GM10266 (cell line): Measurements from ENCODE around the gene MOB3B.

Experiments
- DNase-seq: peaks from one replicate; pipeline ENCODE4 v3.0.0; 2012; ENCODE audit errors: extremely low spot score
- CTCF ChIP-seq: IDR thresholded peaks from 2 replicates; pipeline ENCODE4 v1.5.1; 2012; ENCODE audit warnings: mild to moderate bottlenecking, low read depth; ENCODE audit not compliant: control insufficient read depth, insufficient read depth; ENCODE audit errors: missing control alignments

MOB3B gene

GRCh38 chr9:27429917-27430316 is 99.7 kb downstream of the MOB3B start:
- TF ChIP-seq CTCF, result no peak
- no peak for DNase-seq

- TF ChIP-seq CTCF, result no peak
- no peak for DNase-seq
Observed at GRCh38 chr9:27429436-27429835, 100.2 kb downstream of the MOB3B start.

GRCh38 chr9:27428551-27428950 is 101.1 kb downstream of the MOB3B start:
- no peak for TF ChIP-seq CTCF

GRCh38 chr9:27427272-27427643 is 102.4 kb downstream of the MOB3B start:
- DNase-seq, result no peak
- no peak for TF ChIP-seq CTCF

More at GRCh38 chr9:27428551-27428950, 101.1 kb downstream of the MOB3B start:
- DNase-seq, result no peak

- DNase-seq, result no peak
- TF ChIP-seq CTCF, result no peak
Observed at GRCh38 chr9:27426511-27427271, 102.9 kb downstream of the MOB3B start.

GRCh38 chr9:27425827-27426510 is 103.6 kb downstream of the MOB3B start:
- no peak for DNase-seq
- TF ChIP-seq CTCF, result no peak
